ENCODE data around the gene CC2D1B.

DNA sequence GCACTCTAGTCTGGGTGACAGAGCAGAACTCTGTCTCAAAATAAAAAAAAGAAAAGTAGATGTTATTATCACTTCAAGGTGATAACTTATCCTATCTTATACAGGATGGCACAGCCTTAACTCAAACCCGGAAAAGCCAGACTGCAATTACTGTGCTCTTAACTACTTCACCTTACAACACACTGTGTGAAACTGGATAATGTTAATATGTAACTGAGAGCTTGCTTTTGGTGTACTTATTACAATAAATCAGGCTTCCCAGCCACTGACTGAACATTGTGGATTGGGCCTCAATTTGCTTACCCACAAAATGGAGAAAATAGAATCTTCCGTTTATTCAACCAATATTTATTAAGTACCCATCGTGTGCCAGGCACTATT, 36.8 kb upstream of the CC2D1B start:
- TF ChIP-seq, protein P1, sequence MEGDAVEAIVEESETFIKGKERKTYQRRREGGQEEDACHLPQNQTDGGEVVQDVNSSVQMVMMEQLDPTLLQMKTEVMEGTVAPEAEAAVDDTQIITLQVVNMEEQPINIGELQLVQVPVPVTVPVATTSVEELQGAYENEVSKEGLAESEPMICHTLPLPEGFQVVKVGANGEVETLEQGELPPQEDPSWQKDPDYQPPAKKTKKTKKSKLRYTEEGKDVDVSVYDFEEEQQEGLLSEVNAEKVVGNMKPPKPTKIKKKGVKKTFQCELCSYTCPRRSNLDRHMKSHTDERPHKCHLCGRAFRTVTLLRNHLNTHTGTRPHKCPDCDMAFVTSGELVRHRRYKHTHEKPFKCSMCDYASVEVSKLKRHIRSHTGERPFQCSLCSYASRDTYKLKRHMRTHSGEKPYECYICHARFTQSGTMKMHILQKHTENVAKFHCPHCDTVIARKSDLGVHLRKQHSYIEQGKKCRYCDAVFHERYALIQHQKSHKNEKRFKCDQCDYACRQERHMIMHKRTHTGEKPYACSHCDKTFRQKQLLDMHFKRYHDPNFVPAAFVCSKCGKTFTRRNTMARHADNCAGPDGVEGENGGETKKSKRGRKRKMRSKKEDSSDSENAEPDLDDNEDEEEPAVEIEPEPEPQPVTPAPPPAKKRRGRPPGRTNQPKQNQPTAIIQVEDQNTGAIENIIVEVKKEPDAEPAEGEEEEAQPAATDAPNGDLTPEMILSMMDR (IDR thresholded peaks at IDR 0.05; ENCODE audit: low read depth, low read length): no peak
- TF ChIP-seq POLR2A (IDR thresholded peaks at IDR 0.05; ENCODE audit: extremely low read depth, insufficient read length): no peak

Data from NB4 (cell line).